GM12878 (cell line): ENCODE results near the gene ENOX2. TPM values are rescaled to one million over a fixed set of nuclear protein-coding genes. Genes with fewer than 3 reads are reported as not detected.

Experiments
- ATAC-seq: fragments of 200-7000 bp; cut with Tn5 transposase; 3 replicates; pipeline ENCODE4 v1.9.1; 2020; ENCODE audit warnings: mild to moderate bottlenecking, moderate library complexity
- BruUV-seq: library from RNA; stranded (reverse); fragments of 400-500 nt; replicated peaks from 2 replicates; lab custom pipeline; 2021; lab: Mats Ljungman, UMichigan
- CTCF ChIA-PET: fragments of 300-600 bp; sonication (Branson Sonifier 250); formaldehyde crosslinking; extraction: SDS; loops from one replicate; lab custom pipeline; 2021; ENCODE audit warnings: inconsistent platforms; lab: Yijun Ruan, JAX
- POLR2A ChIA-PET: fragments of 350-600 bp; formaldehyde crosslinking; extraction: SDS; loops from one replicate; lab custom pipeline; 2021; ENCODE audit warnings: inconsistent platforms; lab: Charles Lee
- RAD21 ChIA-PET: fragments of 300-600 bp; sonication (Branson Sonifier 250); formaldehyde crosslinking; loops from one replicate; lab custom pipeline; 2023; ENCODE audit warnings: antibody characterized with exemption; ENCODE audit not compliant: unreplicated experiment; lab: Charles Lee
- SMC1A ChIA-PET: fragments of 300-600 bp; sonication (Branson Sonifier 250); formaldehyde crosslinking; loops from one replicate; lab custom pipeline; 2023; ENCODE audit not compliant: unreplicated experiment, uncharacterized antibody; lab: Charles Lee
- DNase-seq: peaks from one replicate; pipeline ENCODE4 v3.0.0-alpha.2; 2011; ENCODE audit warnings: low read depth, low spot score
- FAIRE-seq: peaks from 3 replicates; lab custom pipeline; 2011; peaks lifted over from hg19 to GRCh38; lab: Jason Lieb, UNC
- H2AFZ ChIP-seq: 2 replicates; pipeline ENCODE4 v1.6.0; 2011; ENCODE audit warnings: low read depth, low read length, control low read depth; ENCODE audit not compliant: control insufficient read depth
- H3K27ac ChIP-seq: 2 replicates; pipeline ENCODE4 v1.5.1; 2011; ENCODE audit warnings: control low read depth; ENCODE audit not compliant: control insufficient read depth, insufficient read depth
- H3K27me3 ChIP-seq, 2 experiments: replicated peaks in 1 of 2; 2 replicates each; pipeline versions ENCODE4 v1.6.0 to v1.6.1; 2011; ENCODE audit warnings: low read length in 1 of 2; ENCODE audit not compliant: control insufficient read depth in 2 of 2, insufficient read depth in 2 of 2
- H3K36me3 ChIP-seq, 2 experiments: 2 replicates each; pipeline ENCODE4 v1.5.1; 2011; ENCODE audit warnings: low read length in 1 of 2; ENCODE audit not compliant: control insufficient read depth in 2 of 2, insufficient read depth in 2 of 2
- H3K4me1 ChIP-seq: 2 replicates; pipeline ENCODE4 v1.6.1; 2011; ENCODE audit warnings: mild to moderate bottlenecking, low read length, moderate library complexity, mixed read lengths; ENCODE audit not compliant: control insufficient read depth, insufficient read depth
- H3K4me2 ChIP-seq: 2 replicates; pipeline ENCODE4 v1.6.0; 2011; ENCODE audit warnings: control low read depth; ENCODE audit not compliant: control insufficient read depth, insufficient read depth
- H3K4me3 ChIP-seq: fragments of 200-600 bp; sonication (generic); 2 replicates; pipeline ENCODE4 v1.5.1; 2016
- H3K79me2 ChIP-seq: 2 replicates; pipeline ENCODE4 v1.6.0; 2011; ENCODE audit warnings: low read length; ENCODE audit not compliant: control insufficient read depth, insufficient read depth
- H3K9ac ChIP-seq: 2 replicates; pipeline ENCODE4 v1.8.0; 2011; ENCODE audit warnings: low read length, control low read depth, mixed read lengths; ENCODE audit not compliant: control insufficient read depth, insufficient read depth
- H3K9me3 ChIP-seq: replicated peaks from 3 replicates; pipeline ENCODE4 v1.5.1; 2011; ENCODE audit warnings: mild to moderate bottlenecking, low read length; ENCODE audit not compliant: control insufficient read depth, insufficient read depth
- H4K20me1 ChIP-seq: 2 replicates; pipeline ENCODE4 v1.6.0; 2011; ENCODE audit not compliant: control insufficient read depth, insufficient read depth
- HCFC1 ChIP-seq: fragments of 150-350 bp; IDR thresholded peaks from 2 replicates; pipeline ENCODE4 v1.6.1; 2014; ENCODE audit warnings: low read length
- IRF5 ChIP-seq: fragments of 450-650 bp; IDR thresholded peaks from 2 replicates; pipeline ENCODE4 v1.6.1; 2017; ENCODE audit warnings: borderline replicate concordance
- JUND ChIP-seq: IDR thresholded peaks from 2 replicates; pipeline ENCODE4 v1.6.1; 2012; ENCODE audit warnings: low read depth, mild to moderate bottlenecking, low read length, improper control_type of control experiment, moderate library complexity
- RUNX3 ChIP-seq: IDR thresholded peaks from 2 replicates; pipeline ENCODE4 v1.6.1; 2012; ENCODE audit warnings: low read length, inconsistent platforms
- TAF1 ChIP-seq: IDR thresholded peaks from 2 replicates; pipeline ENCODE4 v1.6.1; 2011; ENCODE audit warnings: mild to moderate bottlenecking, low read depth, low read length, borderline replicate concordance
- WGBS: methylation state at CpG from one replicate; pipeline ENCODE4 v1.1.6; 2016; ENCODE audit warnings: low lambda C conversion rate; ENCODE audit not compliant: insufficient replicate concordance, insufficient coverage; ENCODE audit errors: missing lambda C conversion rate; 5-methylcytosine and 5-hydroxymethylcytosine counted together
- in situ Hi-C: fragments of 300-500 bp; cut with MboI; formaldehyde crosslinking; loops from 9 replicates; pipeline ENCODE4 v1.14.3; 2018; ENCODE audit warnings: mixed read lengths
- intact Hi-C: fragments of 100-400 bp; cut with micrococcal nuclease; formaldehyde crosslinking; loops from one replicate; pipeline ENCODE4 v1.14.2; 2022; ENCODE audit not compliant: unreplicated experiment
- polyA plus RNA-seq, 11 experiments: library from polyadenylated mRNA; depleted of rRNA in 4 of 11; unstranded in 6 of 11; stranded (reverse) in 5 of 11; fragments of >200 nt; fragmentation: Nextera tagmentation in 4 of 11; fragmentation: Illumina TruSeq in 1 of 11; extraction: Ambion mirVana in 4 of 11; extraction: Trizol in 1 of 11; gene quantifications; 1 replicate in 1 of 11; 2 replicates in 10 of 11; pipeline versions ENCODE4 v1.2.1 to v1.2.3, GENCODE V29; 2011 to 2016; ENCODE audit warnings: inconsistent platforms in 2 of 11, missing spikeins in 2 of 11, low read depth in 1 of 11
- total RNA-seq, 4 experiments: library from RNA; depleted of rRNA in 3 of 4; stranded (reverse); fragments of >200 nt in 3 of 4; fragmentation: Illumina TruSeq in 1 of 4; extraction: Trizol in 1 of 4; gene quantifications; 2 replicates each; pipeline versions ENCODE4 v1.2.1 to v1.2.3, GENCODE V29; 2013 to 2021

ENOX2 gene
- total and polyA plus RNA-seq, 10 of the 15 experiments (the other 5 are each of a cell fraction or from before 2014, with no cell fraction given): 3.2 to 13.0 (median 7.7) TPM

DNA sequence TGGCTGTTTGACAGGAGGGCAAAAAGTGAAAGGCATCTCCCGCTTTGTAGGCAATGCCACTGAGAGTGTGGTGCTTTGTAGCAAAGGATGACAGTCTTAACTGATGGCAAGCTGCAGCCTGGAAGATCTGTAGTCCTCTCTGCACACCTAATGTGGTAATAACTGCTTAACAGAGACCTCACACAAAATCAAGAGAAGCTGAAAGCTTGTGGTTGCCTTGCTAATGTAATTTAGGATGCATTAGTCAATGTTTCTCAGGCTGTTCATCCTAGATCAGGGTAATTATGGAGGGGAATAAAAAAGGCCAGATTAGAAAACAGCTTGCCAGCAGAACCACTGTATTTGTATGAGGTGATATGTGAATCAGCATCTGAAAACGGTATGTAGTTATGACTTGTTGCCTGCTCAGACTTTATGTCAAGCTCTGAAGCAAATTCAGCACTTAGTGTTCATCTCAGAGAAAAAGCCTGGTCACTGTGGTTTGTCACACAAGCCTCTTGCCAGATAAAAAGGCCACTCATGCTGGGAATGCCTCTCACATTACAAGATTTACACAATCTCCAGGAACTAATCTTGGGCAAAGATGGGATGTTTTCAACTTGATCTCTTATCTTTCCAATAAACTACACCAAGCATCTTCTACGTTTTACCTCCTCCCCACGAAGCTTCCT is 130.8 kb downstream of the ENOX2 start (continued):
- no peak for TF ChIP-seq TAF1
- no peak for TF ChIP-seq RUNX3
- TF ChIP-seq IRF5: no peak
- TF ChIP-seq, all 136 proteins: peak for 0

GRCh38 chrX:130771648-130772047 is 131.4 kb downstream of the ENOX2 start:
- RAD21 ChIA-PET: no interaction called here
- intact Hi-C loops: no loop called here
- no peaks in the 10 kb centered on the region; the same call in 1 of the 2 replicates for H3K4me1 ChIP-seq
- CTCF ChIA-PET: interaction anchor here (0.7 kb wide), 1 partner anchor 47 kb away, joined by 3 read pairs; no protein-coding TSS in a partner anchor
- no peak overlapping the region for H3K27ac ChIP-seq
- no peaks in the 10 kb centered on the region for H3K79me2 ChIP-seq
- ATAC-seq (no peak), DNase-seq (no peak), FAIRE-seq (no peak)
- BruUV-seq: no TSS peak
- H3K4me2 ChIP-seq: no peak overlapping the region
- POLR2A ChIA-PET: no interaction called here
- no peaks in the 10 kb centered on the region for H3K36me3 ChIP-seq
- H3K4me3 ChIP-seq: no peak overlapping the region
- TF ChIP-seq HCFC1 (no peak), JUND (no peak)
- H3K9ac ChIP-seq: no peak overlapping the region
- no peaks in the 10 kb centered on the region for H3K9me3 ChIP-seq
- in situ Hi-C loops: no loop called here
- WGBS: 0% methylated on average over 1 of the region's 1 CpG
- SMC1A ChIA-PET: no interaction called here
- H2AFZ ChIP-seq: no peak overlapping the region
- H3K27me3 ChIP-seq: no peaks in the 10 kb centered on the region
- H4K20me1 ChIP-seq: no peaks in the 10 kb centered on the region; the same call in 1 of the 2 replicates
